Ishikawa (cell line): ENCODE data around the gene AGAP1.

ENCODE experiments used
- CEBPB ChIP-seq: IDR thresholded peaks from 2 replicates; pipeline ENCODE4 v1.6.1; 2012
- CREB1 ChIP-seq: IDR thresholded peaks from 2 replicates; pipeline ENCODE4 v1.6.1; 2012; ENCODE audit warnings: low read depth
- EGR1 ChIP-seq: IDR thresholded peaks from 2 replicates; pipeline ENCODE4 v1.6.1; 2012
- EP300 ChIP-seq: IDR thresholded peaks from 2 replicates; pipeline ENCODE4 v1.6.1; 2012; ENCODE audit warnings: borderline replicate concordance
- FOXM1 ChIP-seq: IDR thresholded peaks from 2 replicates; pipeline ENCODE4 v1.6.1; 2012; ENCODE audit warnings: low read depth, borderline replicate concordance
- NFIC ChIP-seq: IDR thresholded peaks from 2 replicates; pipeline ENCODE4 v1.6.1; 2012
- RAD21 ChIP-seq: IDR thresholded peaks from 2 replicates; pipeline ENCODE4 v1.6.1; 2012; ENCODE audit warnings: low read depth
- TAF1 ChIP-seq: IDR thresholded peaks from 2 replicates; pipeline ENCODE4 v1.6.1; 2012; ENCODE audit warnings: low read depth, mild to moderate bottlenecking
- TCF12 ChIP-seq: IDR thresholded peaks from 2 replicates; pipeline ENCODE4 v1.6.1; 2012; ENCODE audit warnings: low read depth
- TEAD4 ChIP-seq: IDR thresholded peaks from 2 replicates; pipeline ENCODE4 v1.6.1; 2012
- YY1 ChIP-seq: IDR thresholded peaks from 2 replicates; pipeline ENCODE4 v1.6.1; 2012; ENCODE audit warnings: low read depth
- ZBTB7A ChIP-seq: IDR thresholded peaks from 2 replicates; pipeline ENCODE4 v1.6.1; 2012; ENCODE audit warnings: low read depth
- TF ChIP-seq, protein P1 (sequence below): IDR thresholded peaks from 2 replicates; pipeline ENCODE4 v1.6.1; 2012; ENCODE audit warnings: low read depth, mild to moderate bottlenecking
- TF ChIP-seq, protein P2 (sequence below): IDR thresholded peaks from 2 replicates; pipeline ENCODE4 v1.6.1; 2012
- TF ChIP-seq, protein P3 (sequence below): IDR thresholded peaks from 2 replicates; pipeline ENCODE4 v1.6.1; 2012

Gene AGAP1

DNA sequence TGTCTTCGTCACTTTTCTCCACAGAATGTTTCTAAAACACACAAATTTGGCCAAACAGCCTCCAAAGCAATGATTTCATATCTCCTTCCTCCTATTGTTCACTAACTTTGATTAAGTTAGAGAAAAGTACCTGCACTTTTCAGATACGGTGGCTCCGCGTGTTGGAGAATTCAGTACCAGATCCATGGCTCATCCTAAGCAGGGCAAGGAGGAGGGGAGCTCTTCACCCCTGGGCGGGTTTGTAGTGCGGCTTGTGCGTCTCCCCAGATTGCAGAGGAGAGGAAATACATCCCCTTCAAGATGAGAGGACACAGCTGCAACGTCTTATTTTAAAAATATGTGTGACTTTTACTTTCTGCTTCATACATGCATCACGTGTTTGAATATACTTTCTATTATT lies 333.0 kb downstream of the AGAP1 start:
- TF ChIP-seq EP300 (no peak), TEAD4 (no peak), TCF12 (no peak), CREB1 (no peak)
- TF ChIP-seq, protein P1, sequence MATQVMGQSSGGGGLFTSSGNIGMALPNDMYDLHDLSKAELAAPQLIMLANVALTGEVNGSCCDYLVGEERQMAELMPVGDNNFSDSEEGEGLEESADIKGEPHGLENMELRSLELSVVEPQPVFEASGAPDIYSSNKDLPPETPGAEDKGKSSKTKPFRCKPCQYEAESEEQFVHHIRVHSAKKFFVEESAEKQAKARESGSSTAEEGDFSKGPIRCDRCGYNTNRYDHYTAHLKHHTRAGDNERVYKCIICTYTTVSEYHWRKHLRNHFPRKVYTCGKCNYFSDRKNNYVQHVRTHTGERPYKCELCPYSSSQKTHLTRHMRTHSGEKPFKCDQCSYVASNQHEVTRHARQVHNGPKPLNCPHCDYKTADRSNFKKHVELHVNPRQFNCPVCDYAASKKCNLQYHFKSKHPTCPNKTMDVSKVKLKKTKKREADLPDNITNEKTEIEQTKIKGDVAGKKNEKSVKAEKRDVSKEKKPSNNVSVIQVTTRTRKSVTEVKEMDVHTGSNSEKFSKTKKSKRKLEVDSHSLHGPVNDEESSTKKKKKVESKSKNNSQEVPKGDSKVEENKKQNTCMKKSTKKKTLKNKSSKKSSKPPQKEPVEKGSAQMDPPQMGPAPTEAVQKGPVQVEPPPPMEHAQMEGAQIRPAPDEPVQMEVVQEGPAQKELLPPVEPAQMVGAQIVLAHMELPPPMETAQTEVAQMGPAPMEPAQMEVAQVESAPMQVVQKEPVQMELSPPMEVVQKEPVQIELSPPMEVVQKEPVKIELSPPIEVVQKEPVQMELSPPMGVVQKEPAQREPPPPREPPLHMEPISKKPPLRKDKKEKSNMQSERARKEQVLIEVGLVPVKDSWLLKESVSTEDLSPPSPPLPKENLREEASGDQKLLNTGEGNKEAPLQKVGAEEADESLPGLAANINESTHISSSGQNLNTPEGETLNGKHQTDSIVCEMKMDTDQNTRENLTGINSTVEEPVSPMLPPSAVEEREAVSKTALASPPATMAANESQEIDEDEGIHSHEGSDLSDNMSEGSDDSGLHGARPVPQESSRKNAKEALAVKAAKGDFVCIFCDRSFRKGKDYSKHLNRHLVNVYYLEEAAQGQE: no peak
- TF ChIP-seq, protein P2, sequence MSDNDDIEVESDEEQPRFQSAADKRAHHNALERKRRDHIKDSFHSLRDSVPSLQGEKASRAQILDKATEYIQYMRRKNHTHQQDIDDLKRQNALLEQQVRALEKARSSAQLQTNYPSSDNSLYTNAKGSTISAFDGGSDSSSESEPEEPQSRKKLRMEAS: no peak

DNA sequence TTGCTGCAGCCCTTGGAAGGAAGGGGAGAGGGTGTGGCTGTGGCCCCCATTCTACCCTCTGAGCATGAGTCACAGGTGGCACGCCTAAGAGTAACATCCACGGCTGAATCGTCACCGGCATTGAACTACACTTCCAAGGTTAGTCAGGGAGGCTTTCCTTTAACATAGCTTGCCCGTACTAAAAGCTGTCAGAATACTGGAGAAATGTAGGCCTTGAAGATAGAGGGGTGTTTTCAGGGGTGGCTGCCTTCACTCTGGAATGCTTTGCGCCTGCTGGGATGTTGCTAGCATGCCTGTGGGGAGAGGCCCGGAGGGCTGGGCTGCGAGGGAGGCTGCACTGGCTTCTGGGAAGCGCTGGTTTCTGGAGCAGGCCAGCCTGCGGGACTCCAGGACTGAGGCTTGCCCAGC lies 333.7 kb downstream of the AGAP1 start:
- TF ChIP-seq, protein P1: no peak
- TF ChIP-seq, protein P2: no peak
- TF ChIP-seq CREB1 (no peak), RAD21 (no peak), TAF1 (no peak), CEBPB (no peak), NFIC (no peak), EGR1 (no peak), TEAD4 (no peak), YY1 (no peak), FOXM1 (no peak), EP300 (no peak), ZBTB7A (no peak), TCF12 (no peak)
- TF ChIP-seq, protein P3, sequence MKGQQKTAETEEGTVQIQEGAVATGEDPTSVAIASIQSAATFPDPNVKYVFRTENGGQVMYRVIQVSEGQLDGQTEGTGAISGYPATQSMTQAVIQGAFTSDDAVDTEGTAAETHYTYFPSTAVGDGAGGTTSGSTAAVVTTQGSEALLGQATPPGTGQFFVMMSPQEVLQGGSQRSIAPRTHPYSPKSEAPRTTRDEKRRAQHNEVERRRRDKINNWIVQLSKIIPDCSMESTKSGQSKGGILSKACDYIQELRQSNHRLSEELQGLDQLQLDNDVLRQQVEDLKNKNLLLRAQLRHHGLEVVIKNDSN: no peak

DNA sequence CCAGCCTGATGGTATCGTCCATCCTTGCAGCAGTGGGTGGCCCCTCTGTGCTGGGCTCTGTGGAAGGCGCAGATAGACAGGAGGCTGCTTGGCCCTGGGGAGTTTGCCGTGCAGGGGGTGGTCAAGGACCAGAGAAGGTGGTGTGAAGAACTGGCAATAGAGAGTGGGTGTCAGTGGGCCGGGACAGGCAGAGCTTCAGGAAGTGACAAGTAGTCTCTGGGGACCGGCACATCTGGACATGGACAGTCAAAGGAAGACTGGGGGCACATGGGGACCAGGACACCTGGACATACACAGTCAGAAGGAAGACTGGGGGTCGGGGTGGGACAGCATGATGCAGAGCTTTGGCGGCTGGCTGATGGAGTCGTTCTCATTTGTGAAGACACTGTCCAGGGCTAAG lies 335.9 kb downstream of the AGAP1 start:
- TF ChIP-seq TCF12 (no peak), TEAD4 (no peak), CREB1 (no peak), RAD21 (no peak), YY1 (no peak), NFIC (no peak), CEBPB (no peak), EGR1 (no peak), ZBTB7A (no peak), TAF1 (no peak), FOXM1 (no peak)
- TF ChIP-seq, protein P1: no peak
- TF ChIP-seq, protein P3: no peak

DNA sequence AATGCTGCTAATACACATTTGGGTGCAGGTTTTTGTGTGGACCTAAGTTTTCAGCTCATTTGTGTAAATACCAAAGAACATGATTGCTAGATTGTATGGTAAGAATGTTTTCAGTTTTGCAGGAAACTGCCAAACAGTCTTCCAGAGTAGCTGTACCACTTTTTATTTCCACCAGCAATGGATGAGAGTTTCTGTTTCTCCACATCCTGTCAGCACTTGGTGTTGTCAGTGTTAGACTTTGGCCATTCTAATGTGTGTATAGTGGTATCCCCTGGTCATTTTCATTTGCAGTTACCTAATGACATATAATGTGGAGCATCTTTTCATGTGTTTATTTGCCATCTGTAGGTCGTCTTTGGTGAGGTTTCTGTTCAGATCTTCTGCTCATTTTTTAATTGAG lies 337.9 kb downstream of the AGAP1 start:
- no peak for TF ChIP-seq EGR1

DNA sequence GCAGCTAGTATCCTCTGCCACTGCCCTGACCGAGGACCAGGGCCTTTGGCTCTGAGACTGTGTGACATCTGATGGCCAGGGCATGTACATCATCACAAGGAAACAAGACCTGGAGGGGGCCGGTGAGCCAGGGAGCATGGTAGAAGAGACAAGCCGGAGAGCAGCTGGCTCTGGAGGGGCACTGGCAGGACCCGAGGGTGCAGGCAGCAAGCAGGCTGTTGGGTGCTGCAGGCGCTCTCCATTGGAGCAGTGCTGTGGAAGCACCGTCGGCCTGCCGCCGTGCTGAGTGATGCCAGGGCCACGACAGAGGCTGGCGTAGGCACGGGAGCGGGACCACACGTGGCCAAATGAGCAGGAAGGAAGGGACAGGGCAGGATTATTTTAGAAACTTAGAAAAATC lies 339.1 kb downstream of the AGAP1 start:
- TF ChIP-seq EGR1 (no peak), TEAD4 (no peak), RAD21 (no peak), TCF12 (no peak), ZBTB7A (no peak), CREB1 (no peak), EP300 (no peak), CEBPB (no peak), FOXM1 (no peak), YY1 (no peak), NFIC (no peak), TAF1 (no peak)
- TF ChIP-seq, protein P3: no peak
- TF ChIP-seq, protein P2: no peak
- TF ChIP-seq, protein P1: no peak
